Measurements from ENCODE around the gene NDUFA12.
A peak's percentile ranks its signal among the peaks of the same experiment; 100 is the strongest.

The NDUFA12 gene

DNA sequence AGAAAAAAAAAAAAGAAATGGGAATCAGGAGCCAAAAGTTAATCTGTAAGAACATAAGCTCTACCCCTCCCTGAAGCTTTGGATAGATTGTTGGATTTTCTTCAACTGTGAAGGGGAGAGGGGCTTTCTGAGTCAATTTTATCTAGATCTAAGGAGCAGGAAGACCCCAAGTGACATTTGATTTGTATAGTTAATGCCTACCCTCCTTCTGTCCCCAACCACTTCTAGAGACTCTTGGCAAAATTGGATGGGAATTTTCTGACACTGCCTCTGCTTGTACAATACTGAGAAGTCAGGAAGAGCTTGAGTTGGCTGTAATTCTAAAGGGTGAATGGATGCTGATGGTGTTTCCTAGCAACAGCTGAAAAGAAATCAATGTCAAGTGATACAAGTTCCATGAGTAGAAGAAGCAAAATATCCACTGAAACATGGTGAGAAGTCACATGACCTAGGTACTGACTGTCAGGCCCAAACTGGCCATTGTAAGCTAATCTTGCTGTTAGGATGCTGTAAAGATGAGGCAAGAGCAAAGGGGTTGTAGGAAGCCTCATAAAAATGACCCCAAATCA, 42.2 kb downstream of the NDUFA12 start:
- no peak for DNase-seq (ENCODE audit: low read depth)
- TF ChIP-seq, protein P1, sequence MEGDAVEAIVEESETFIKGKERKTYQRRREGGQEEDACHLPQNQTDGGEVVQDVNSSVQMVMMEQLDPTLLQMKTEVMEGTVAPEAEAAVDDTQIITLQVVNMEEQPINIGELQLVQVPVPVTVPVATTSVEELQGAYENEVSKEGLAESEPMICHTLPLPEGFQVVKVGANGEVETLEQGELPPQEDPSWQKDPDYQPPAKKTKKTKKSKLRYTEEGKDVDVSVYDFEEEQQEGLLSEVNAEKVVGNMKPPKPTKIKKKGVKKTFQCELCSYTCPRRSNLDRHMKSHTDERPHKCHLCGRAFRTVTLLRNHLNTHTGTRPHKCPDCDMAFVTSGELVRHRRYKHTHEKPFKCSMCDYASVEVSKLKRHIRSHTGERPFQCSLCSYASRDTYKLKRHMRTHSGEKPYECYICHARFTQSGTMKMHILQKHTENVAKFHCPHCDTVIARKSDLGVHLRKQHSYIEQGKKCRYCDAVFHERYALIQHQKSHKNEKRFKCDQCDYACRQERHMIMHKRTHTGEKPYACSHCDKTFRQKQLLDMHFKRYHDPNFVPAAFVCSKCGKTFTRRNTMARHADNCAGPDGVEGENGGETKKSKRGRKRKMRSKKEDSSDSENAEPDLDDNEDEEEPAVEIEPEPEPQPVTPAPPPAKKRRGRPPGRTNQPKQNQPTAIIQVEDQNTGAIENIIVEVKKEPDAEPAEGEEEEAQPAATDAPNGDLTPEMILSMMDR (IDR thresholded peaks at IDR 0.05; ENCODE audit: insufficient read depth, low read depth, low read length, missing control alignments), result no peak
- no peak overlapping the region for H3K4me3 ChIP-seq (ENCODE audit: low read length)

DNA sequence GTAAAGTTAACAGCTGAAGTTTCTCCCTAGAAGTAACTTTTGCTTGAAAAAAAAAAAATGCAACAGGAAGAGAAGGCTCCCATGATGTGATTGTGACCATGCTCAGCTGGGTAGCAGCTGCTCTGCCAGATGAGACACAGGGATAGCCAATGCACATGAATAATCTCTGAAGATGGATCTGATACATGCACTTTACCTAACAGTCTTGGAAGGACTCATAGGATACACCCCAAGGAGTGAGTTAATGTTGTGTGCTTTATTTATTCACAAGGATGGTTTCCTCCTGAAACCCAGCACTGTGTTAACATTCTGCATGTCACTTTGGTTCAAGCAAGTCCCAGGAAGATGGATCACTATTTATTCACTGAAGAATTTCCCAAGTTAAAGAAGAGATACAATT, 46.5 kb downstream of the NDUFA12 start:
- no peak overlapping the region for H3K4me3 ChIP-seq (ENCODE audit: low read length)
- TF ChIP-seq, protein P1 (IDR thresholded peaks at IDR 0.05; ENCODE audit: insufficient read depth, low read depth, low read length, missing control alignments), result no peak
- no peak for DNase-seq (ENCODE audit: low read depth)

GRCh38 chr12:94954948-94955592, 48.4 kb downstream of the NDUFA12 start:
- DNase-seq (ENCODE audit: low read depth), result no peak
- TF ChIP-seq, protein P1 (IDR thresholded peaks at IDR 0.05; ENCODE audit: insufficient read depth, low read depth, low read length, missing control alignments), result no peak
- no peak overlapping the region for H3K4me3 ChIP-seq (ENCODE audit: low read length)

DNA sequence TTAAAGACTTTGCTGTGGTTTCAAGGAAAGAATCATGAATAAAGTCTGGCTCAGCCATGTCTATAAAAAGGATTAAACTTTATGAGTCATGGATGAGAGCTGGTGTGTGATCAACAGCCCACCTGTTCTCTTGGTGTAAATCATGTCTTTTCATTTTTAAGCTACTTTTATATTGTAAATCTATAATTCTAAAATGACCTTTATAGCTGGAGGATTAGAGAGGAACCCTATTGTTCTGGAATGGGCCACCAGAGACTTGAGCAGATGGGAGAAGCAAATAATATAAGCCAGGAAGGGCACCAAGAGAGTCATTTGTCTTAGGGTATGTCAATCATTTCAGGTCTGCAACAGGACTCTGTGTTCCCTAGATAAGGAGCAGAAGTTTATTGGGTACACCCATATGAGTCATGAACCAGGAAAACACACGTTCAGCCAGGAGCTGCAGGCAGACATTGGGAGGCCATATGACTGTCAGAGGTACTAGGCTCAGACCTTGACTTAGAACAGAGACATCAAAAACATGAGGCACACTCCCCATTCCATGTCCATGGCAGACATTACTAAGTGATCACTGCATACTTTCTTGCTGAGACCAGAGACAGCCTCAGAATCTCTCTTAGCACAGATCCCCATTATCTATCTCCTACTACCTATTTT, 49.3 kb downstream of the NDUFA12 start:
- DNase-seq (ENCODE audit: low read depth), result peak; percentile 91
- TF ChIP-seq, protein P1 (IDR thresholded peaks at IDR 0.05; ENCODE audit: insufficient read depth, low read depth, low read length, missing control alignments), result no peak
- H3K4me3 ChIP-seq (ENCODE audit: low read length), result no peak overlapping the region

DNA sequence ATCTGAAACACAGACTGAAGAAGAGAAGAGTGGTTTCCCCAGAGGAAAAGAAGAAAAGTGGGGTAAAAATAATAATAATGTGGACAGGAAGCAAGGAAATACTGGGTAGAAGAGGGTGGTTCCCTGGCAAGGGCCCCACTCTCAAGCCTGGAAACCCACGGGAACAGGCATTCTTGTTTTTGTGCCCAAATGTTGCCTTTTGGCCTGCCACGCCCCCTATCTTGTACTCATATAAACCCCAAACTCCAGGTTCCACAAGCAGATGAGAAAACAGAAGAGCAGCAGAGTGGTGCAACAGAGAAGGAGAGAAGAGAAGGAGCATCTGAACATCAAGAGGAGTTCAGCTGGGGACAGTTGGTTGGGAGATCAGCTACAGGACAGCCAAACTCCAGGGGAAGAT, 51.2 kb downstream of the NDUFA12 start:
- DNase-seq (ENCODE audit: low read depth), result no peak
- TF ChIP-seq, protein P1 (IDR thresholded peaks at IDR 0.05; ENCODE audit: insufficient read depth, low read depth, low read length, missing control alignments), result no peak
- H3K4me3 ChIP-seq (ENCODE audit: low read length), result no peak overlapping the region

DNA sequence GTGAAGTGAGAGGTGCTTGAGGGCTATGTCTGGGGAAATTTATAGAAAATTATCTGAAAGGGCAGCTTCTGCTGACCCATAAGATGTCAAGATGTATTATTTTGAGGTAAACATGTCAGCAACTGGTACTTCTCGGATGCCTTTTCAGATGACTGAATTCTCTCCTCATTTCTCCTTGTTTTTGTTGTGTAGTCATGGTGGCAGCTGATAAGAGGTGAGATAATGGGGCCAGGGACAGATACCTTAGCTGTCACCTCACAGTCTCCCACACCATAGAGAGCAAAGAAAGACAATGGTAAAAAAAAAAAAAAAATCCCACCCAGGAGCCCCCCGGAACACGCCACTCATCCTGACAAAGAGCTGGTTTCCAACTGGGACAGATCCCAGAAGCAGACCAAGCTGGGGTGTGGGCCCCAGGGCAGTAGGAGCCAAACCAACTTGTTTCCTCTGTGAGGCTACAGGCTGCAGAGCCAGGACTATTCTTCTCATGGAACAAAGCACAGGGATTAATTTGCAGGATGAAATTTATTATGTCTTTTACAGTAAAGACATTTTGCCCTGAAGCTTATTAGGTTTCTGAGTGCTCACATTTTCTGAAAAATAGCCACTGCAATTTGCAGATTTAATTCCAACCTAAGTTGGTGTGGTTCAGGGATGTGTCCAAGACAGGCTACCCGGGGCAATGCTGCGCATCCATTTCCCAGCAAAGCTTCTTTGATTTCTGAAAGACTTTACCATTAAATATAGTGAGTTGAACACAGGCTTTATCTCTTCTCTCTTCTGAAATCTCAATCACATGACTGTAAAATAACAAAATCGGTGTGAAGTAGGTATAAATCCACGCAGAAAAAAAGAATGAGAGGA, 52.2 kb downstream of the NDUFA12 start:
- TF ChIP-seq, protein P1 (IDR thresholded peaks at IDR 0.05; ENCODE audit: insufficient read depth, low read depth, low read length, missing control alignments), result no peak
- DNase-seq (ENCODE audit: low read depth), result peak; percentile 10
- no peak overlapping the region for H3K4me3 ChIP-seq (ENCODE audit: low read length)
